ENCODE measurements around the gene GFOD2. TPM values are rescaled to one million over a fixed set of nuclear protein-coding genes. Genes with fewer than 3 reads are reported as not detected.
"Not testable (repeated sequence)": the region's sequence is repeated elsewhere in the genome, so short reads cannot be mapped to it uniquely, and the experiment has no call there.

Gene GFOD2
- total RNA-seq, 1 donor from 2014 or later = 32.4 TPM

DNA sequence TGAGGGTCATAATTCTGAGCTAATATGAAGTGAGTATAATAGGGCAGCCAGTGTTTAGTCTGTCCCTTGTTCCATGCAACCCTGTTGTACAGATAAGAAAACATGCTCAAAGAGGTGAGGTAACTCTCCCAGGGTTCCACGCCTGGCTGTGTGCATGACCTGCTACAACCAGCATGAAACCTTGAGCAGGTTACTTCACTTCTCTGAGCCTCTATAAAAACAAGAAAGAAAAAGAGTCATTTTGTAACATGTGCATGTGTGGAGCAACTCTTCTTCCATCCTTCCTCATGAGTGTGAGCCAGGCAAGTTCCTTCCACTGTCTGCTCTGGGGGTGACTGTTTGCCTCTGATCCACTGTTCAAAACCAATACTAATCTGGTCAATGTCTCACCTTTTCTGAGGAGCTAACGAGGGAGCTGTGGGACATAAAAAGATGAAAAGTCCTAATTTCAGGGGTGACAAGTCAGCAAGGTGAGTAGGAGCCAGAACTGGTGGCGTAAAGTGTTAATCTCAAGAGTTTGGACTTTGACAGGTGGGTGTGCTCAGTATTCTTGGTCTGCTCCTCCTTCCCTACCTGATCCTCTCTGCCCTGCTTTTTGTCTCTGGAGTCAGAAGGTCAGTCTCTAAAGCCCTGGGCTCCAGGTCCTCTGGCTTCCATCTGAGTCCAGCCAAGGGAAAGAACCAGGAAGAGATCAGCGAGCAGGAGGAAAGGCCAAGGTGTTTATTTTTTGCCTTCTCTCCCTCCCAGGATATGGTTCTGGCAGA is 21.5 kb downstream of the GFOD2 start:
- Mint-ChIP-seq H3K4me1 (ENCODE audit: low read depth, unreplicated experiment) (no peaks in the 10 kb centered on the region), H3K9me3 (ENCODE audit: unreplicated experiment) (no peaks in the 10 kb centered on the region), H3K36me3 (ENCODE audit: low read depth, unreplicated experiment) (peaks cover 11% of the 10 kb centered on the region), H3K4me3 (ENCODE audit: unreplicated experiment) (no peak overlapping the region), H3K27me3 (ENCODE audit: low read depth, unreplicated experiment) (no peaks in the 10 kb centered on the region), H3K27ac (ENCODE audit: unreplicated experiment) (no peak overlapping the region)
- TF ChIP-seq EZH2 (IDR thresholded peaks at IDR 0.05; ENCODE audit: insufficient read depth, low read length) = no peak
- TF ChIP-seq, protein P1, sequence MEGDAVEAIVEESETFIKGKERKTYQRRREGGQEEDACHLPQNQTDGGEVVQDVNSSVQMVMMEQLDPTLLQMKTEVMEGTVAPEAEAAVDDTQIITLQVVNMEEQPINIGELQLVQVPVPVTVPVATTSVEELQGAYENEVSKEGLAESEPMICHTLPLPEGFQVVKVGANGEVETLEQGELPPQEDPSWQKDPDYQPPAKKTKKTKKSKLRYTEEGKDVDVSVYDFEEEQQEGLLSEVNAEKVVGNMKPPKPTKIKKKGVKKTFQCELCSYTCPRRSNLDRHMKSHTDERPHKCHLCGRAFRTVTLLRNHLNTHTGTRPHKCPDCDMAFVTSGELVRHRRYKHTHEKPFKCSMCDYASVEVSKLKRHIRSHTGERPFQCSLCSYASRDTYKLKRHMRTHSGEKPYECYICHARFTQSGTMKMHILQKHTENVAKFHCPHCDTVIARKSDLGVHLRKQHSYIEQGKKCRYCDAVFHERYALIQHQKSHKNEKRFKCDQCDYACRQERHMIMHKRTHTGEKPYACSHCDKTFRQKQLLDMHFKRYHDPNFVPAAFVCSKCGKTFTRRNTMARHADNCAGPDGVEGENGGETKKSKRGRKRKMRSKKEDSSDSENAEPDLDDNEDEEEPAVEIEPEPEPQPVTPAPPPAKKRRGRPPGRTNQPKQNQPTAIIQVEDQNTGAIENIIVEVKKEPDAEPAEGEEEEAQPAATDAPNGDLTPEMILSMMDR (IDR thresholded peaks at IDR 0.05; ENCODE audit: insufficient read depth, low read depth, low read length) = no peak
- Histone ChIP-seq H3K9ac (ENCODE audit: low read length) (no peak overlapping the region), H3K4me1 (ENCODE audit: insufficient read depth, low read length) (no peaks in the 10 kb centered on the region), H3K27ac (ENCODE audit: low read depth, low read length) (no peak overlapping the region), H3K4me2 (ENCODE audit: low read length) (no peak overlapping the region), H2AFZ (ENCODE audit: low read depth, low read length) (no peak overlapping the region), H3K4me3 (ENCODE audit: insufficient read depth, low read depth, low read length) (no peak overlapping the region), H3K79me2 (ENCODE audit: insufficient read depth, low read length) (peaks cover 35% of the 10 kb centered on the region), H3K36me3 (ENCODE audit: insufficient read depth, low read length) (no peaks in the 10 kb centered on the region), H4K20me1 (ENCODE audit: insufficient read depth, low read length) (peaks cover 46% of the 10 kb centered on the region), H3K9me3 (ENCODE audit: insufficient read depth, low read depth, low read length) (no peaks in the 10 kb centered on the region), H3K27me3 (ENCODE audit: insufficient read depth, low read length) (no peaks in the 10 kb centered on the region)
- DNase-seq (ENCODE audit: low read depth) (no peak), FAIRE-seq (no peak)

DNA sequence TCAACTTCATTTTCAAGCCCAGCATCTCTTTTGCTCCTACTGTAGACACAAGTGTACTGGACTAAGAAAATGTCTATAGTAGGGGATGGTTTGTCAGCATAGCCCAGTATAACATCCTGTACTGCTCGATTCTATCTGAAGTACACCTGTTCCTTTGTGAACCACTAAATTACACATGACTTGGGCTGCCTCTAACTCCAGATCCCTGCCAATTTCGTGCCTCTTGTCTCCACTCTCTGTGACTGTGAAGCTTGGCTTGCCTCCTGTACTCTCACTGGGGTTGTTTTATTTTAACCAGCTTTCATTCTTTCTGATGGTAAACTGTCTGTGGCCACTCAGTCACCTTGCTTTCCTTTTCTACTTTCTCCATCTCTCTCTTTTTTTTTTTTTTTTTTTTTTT is 24.5 kb downstream of the GFOD2 start:
- H3K27me3 Mint-ChIP-seq (ENCODE audit: low read depth, unreplicated experiment) = no peaks in the 10 kb centered on the region
- Histone ChIP-seq H3K36me3 (ENCODE audit: insufficient read depth, low read length) (no peaks in the 10 kb centered on the region), H3K4me2 (ENCODE audit: low read length) (no peak overlapping the region), H3K27me3 (ENCODE audit: insufficient read depth, low read length) (no peaks in the 10 kb centered on the region), H3K79me2 (ENCODE audit: insufficient read depth, low read length) (peaks cover 31% of the 10 kb centered on the region), H3K9ac (ENCODE audit: low read length) (no peak overlapping the region), H3K27ac (ENCODE audit: low read depth, low read length) (no peak overlapping the region), H4K20me1 (ENCODE audit: insufficient read depth, low read length) (peaks cover 46% of the 10 kb centered on the region), H3K4me1 (ENCODE audit: insufficient read depth, low read length) (no peaks in the 10 kb centered on the region), H2AFZ (ENCODE audit: low read depth, low read length) (no peak overlapping the region), H3K9me3 (ENCODE audit: insufficient read depth, low read depth, low read length) (no peaks in the 10 kb centered on the region), H3K4me3 (ENCODE audit: insufficient read depth, low read depth, low read length) (no peak overlapping the region)
- H3K9me3 Mint-ChIP-seq (ENCODE audit: unreplicated experiment) = no peaks in the 10 kb centered on the region
- FAIRE-seq (no peak), DNase-seq (ENCODE audit: low read depth) (no peak)
- H3K36me3 Mint-ChIP-seq (ENCODE audit: low read depth, unreplicated experiment) = peaks cover 17% of the 10 kb centered on the region
- H3K27ac Mint-ChIP-seq (ENCODE audit: unreplicated experiment) = no peak overlapping the region
- no peaks in the 10 kb centered on the region for H3K4me1 Mint-ChIP-seq (ENCODE audit: low read depth, unreplicated experiment)
- no peak for TF ChIP-seq EZH2 (IDR thresholded peaks at IDR 0.05; ENCODE audit: insufficient read depth, low read length)
- TF ChIP-seq, protein P1 (IDR thresholded peaks at IDR 0.05; ENCODE audit: insufficient read depth, low read depth, low read length) = no peak
- H3K4me3 Mint-ChIP-seq (ENCODE audit: unreplicated experiment) = no peak overlapping the region

GRCh38 chr16:67693517-67694285 is 25.4 kb downstream of the GFOD2 start:
- not testable (repeated sequence) for H3K4me2 ChIP-seq (ENCODE audit: low read length); FAIRE-seq

More at GRCh38 chr16:67693517-67694285, 25.4 kb downstream of the GFOD2 start:
- H2AFZ ChIP-seq (ENCODE audit: low read depth, low read length); DNase-seq (ENCODE audit: low read depth); H3K27ac Mint-ChIP-seq (ENCODE audit: unreplicated experiment); H3K27me3 ChIP-seq (ENCODE audit: insufficient read depth, low read length); H3K4me3 Mint-ChIP-seq (ENCODE audit: unreplicated experiment); H3K9me3 ChIP-seq (ENCODE audit: insufficient read depth, low read depth, low read length); H3K4me3 ChIP-seq (ENCODE audit: insufficient read depth, low read depth, low read length); H3K36me3 ChIP-seq (ENCODE audit: insufficient read depth, low read length); H3K9me3 Mint-ChIP-seq (ENCODE audit: unreplicated experiment); H3K4me1 Mint-ChIP-seq (ENCODE audit: low read depth, unreplicated experiment); H3K27ac ChIP-seq (ENCODE audit: low read depth, low read length); H3K9ac ChIP-seq (ENCODE audit: low read length); H3K27me3 Mint-ChIP-seq (ENCODE audit: low read depth, unreplicated experiment); H3K4me1 ChIP-seq (ENCODE audit: insufficient read depth, low read length): not testable (repeated sequence)
- Histone ChIP-seq H4K20me1 (ENCODE audit: insufficient read depth, low read length) (peaks cover 46% of the 10 kb centered on the region), H3K79me2 (ENCODE audit: insufficient read depth, low read length) (peaks cover 29% of the 10 kb centered on the region)
- H3K36me3 Mint-ChIP-seq (ENCODE audit: low read depth, unreplicated experiment) = peaks cover 16% of the 10 kb centered on the region

Measured in astrocyte (in vitro differentiated cells and primary cell).